Activated CD8-positive, alpha-beta T cell treated with anti-CD3 and anti-CD28 coated beads for 36 hours (primary cell): Measurements from ENCODE around the gene NCAN. TPM values are rescaled to one million over a fixed set of nuclear protein-coding genes. Genes with fewer than 3 reads are reported as not detected.
A peak's percentile ranks its signal among the peaks of the same experiment; 100 is the strongest.

Experiments used
- ATAC-seq: fragments of 200-7000 bp; cut with Tn5 transposase; one replicate; pipeline ENCODE4 v1.10.0; 2021; ENCODE audit warnings: mild to moderate bottlenecking, moderate library complexity
- CTCF ChIA-PET: fragments of 350-600 bp; sonication (Branson Sonifier 250); formaldehyde crosslinking; loops from one replicate; lab custom pipeline; 2021; ENCODE audit warnings: antibody characterized with exemption; lab: Charles Lee
- POLR2A ChIA-PET: fragments of 350-600 bp; sonication (Branson Sonifier 250); formaldehyde crosslinking; loops from one replicate; lab custom pipeline; 2021; ENCODE audit warnings: antibody characterized with exemption; lab: Charles Lee
- DNase-seq: peaks from one replicate; pipeline ENCODE4 v3.0.0-alpha.2; 2020
- H3K27ac Mint-ChIP-seq: one replicate; pipeline ENCODE4 v1.8.0; 2021; ENCODE audit warnings: mild to moderate bottlenecking, mixed read lengths
- H3K27me3 Mint-ChIP-seq: one replicate; pipeline ENCODE4 v1.8.0; 2021; ENCODE audit warnings: mixed read lengths
- H3K36me3 Mint-ChIP-seq: one replicate; pipeline ENCODE4 v1.8.0; 2021; ENCODE audit warnings: low read depth, mixed read lengths
- H3K4me1 Mint-ChIP-seq: one replicate; pipeline ENCODE4 v1.8.0; 2021; ENCODE audit warnings: low read depth, mixed read lengths
- H3K4me3 Mint-ChIP-seq: one replicate; pipeline ENCODE4 v1.8.0; 2021; ENCODE audit warnings: mild to moderate bottlenecking, moderate library complexity, mixed read lengths
- H3K9me3 Mint-ChIP-seq: one replicate; pipeline ENCODE4 v1.8.0; 2021; ENCODE audit warnings: mixed read lengths
- intact Hi-C: fragments of 100-400 bp; cut with micrococcal nuclease; formaldehyde crosslinking; loops from one replicate; pipeline ENCODE4 v1.10.0; 2022
- total RNA-seq, 2 experiments: library from RNA; stranded (reverse); gene quantifications; one replicate each; pipeline ENCODE4 v1.2.3, GENCODE V29; 2021
- TF ChIP-seq, protein P1 (sequence below): fragments of 200-600 bp; IDR thresholded peaks from one replicate; pipeline ENCODE4 v1.8.0; 2022; ENCODE audit warnings: antibody characterized with exemption, mild to moderate bottlenecking

NCAN gene
- total RNA-seq, 2 experiments from 2014 or later = not detected

DNA sequence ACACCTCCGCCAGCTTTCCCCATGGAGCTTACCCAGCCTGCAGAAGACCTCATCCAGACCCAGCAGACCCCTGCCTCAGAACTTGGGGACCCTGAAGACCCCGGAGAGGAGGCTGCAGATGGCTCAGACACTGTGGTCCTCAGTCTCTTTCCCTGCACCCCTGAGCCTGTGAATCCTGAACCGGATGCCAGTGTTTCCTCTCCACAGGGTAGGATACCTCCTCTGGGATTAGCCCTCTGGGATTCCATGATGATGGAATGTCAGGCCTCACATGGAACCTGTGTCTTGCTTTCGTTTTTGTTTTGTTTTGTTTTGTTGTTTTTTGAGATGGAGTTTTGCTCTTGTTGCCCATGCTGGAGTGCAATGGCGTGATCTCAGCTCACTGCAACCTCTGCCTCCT, 17.8 kb upstream of the NCAN start:
- ChIA-PET CTCF (no interaction called here), POLR2A (interaction anchor here (3.4 kb wide), 1 partner anchor 8 kb away, joined by 40 read pairs; the partner anchor contains the start of gene NR2C2AP)

DNA sequence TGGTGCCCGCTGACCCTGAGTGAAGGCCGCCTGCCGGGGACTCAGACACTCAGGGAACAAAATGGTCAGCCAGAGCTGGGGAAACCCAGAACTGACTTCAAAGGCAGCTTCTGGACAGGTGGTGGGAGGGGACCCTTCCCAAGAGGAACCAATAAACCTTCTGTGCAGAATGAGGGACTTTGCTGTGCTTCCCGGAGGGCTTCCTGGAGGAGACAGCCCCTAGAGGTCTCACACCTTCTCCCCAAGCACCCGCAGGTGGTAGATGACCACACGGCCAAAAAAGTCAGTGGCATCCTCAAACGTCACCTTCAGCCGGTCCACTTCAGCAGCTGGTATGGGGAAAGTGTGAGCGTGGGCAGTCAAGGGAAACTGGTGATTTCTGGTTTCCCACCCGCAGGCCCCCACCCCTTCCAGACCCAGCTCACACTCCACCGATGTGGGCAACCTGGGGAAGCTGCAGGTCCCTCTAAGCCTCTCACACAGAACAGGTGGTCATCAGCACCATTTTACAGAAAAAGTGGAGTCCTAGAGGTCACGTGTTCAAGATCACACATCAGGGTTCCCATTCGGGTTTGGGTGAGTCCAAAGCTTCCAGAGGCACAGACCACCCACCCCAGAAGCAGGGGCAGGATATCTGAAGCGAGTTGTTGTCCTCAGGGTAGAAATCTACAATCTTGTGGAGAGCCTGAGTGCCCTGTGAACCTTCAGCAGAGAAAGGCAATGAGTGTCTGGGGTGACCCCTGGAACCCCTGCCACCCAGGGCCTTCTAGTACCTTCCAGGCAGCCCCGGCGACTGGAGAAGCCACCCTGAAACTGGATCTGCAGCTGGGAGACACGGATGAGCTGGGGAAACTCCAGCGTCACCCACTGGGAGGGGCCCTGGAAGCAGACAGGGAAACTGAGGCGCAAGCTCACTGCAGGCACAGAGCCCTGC, 9.8 kb upstream of the NCAN start:
- peaks cover 31% of the 10 kb centered on the region for H3K36me3 Mint-ChIP-seq
- peaks cover 13% of the 10 kb centered on the region for H3K4me1 Mint-ChIP-seq
- TF ChIP-seq, protein P1, sequence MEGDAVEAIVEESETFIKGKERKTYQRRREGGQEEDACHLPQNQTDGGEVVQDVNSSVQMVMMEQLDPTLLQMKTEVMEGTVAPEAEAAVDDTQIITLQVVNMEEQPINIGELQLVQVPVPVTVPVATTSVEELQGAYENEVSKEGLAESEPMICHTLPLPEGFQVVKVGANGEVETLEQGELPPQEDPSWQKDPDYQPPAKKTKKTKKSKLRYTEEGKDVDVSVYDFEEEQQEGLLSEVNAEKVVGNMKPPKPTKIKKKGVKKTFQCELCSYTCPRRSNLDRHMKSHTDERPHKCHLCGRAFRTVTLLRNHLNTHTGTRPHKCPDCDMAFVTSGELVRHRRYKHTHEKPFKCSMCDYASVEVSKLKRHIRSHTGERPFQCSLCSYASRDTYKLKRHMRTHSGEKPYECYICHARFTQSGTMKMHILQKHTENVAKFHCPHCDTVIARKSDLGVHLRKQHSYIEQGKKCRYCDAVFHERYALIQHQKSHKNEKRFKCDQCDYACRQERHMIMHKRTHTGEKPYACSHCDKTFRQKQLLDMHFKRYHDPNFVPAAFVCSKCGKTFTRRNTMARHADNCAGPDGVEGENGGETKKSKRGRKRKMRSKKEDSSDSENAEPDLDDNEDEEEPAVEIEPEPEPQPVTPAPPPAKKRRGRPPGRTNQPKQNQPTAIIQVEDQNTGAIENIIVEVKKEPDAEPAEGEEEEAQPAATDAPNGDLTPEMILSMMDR = no peak
- ChIA-PET CTCF (interaction anchor here (0.6 to 2.1 kb wide), 6 partner anchors 9 to 203 kb away, joined by 3 to 8 read pairs (median 4); no protein-coding TSS in a partner anchor), POLR2A (interaction anchor here (1.0 to 3.2 kb wide), 4 partner anchors 9 to 27 kb away, joined by 3 to 40 read pairs (median 4); partner anchors contain the start of genes BORCS8 and RFXANK)
- DNase-seq (no peak), ATAC-seq (no peak)
- intact Hi-C loops = no loop called here
- peak overlapping the region; percentile 94 for H3K4me3 Mint-ChIP-seq
- no peaks in the 10 kb centered on the region for H3K27me3 Mint-ChIP-seq
- H3K27ac Mint-ChIP-seq = peak overlapping the region; percentile 91
- no peaks in the 10 kb centered on the region for H3K9me3 Mint-ChIP-seq

More for the DNA sequence above, 17.8 kb upstream of the NCAN start:
- Mint-ChIP-seq H3K4me1 (peaks cover 31% of the 10 kb centered on the region), H3K9me3 (no peaks in the 10 kb centered on the region), H3K27ac (peak overlapping the region; percentile 46), H3K27me3 (no peaks in the 10 kb centered on the region), H3K36me3 (peaks cover 12% of the 10 kb centered on the region), H3K4me3 (peak overlapping the region; percentile 93)
- DNase-seq = no peak
- no peak for ATAC-seq
- TF ChIP-seq, protein P1 = no peak
- intact Hi-C loops = no loop called here

DNA sequence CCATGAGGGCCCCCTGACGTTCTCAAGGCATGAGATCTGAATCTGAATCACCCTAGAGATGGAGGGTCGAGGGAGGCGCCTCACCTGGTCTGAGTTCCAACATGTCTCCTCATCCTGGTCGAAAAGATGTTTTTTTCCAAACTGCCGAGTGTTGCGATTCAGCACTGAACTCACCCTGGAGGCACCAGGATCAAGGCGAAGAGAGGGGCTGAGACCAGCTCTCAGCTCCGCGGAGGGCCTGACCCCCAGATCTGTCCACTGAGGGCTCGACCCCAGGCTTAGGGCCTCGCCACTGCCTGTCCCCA, 9.1 kb upstream of the NCAN start:
- TF ChIP-seq, protein P1 = no peak
- no peaks in the 10 kb centered on the region for H3K27me3 Mint-ChIP-seq
- no peaks in the 10 kb centered on the region for H3K9me3 Mint-ChIP-seq
- peak overlapping the region; percentile 91 for H3K27ac Mint-ChIP-seq
- peak overlapping the region; percentile 94 for H3K4me3 Mint-ChIP-seq
- DNase-seq = peak; percentile 35
- intact Hi-C loops = no loop called here
- no peak for ATAC-seq
- ChIA-PET CTCF (interaction anchor here (1.3 to 2.1 kb wide), 7 partner anchors 10 to 288 kb away, joined by 3 to 8 read pairs (median 6); no protein-coding TSS in a partner anchor), POLR2A (interaction anchor here (1.0 to 3.2 kb wide), 3 partner anchors 10 to 250 kb away, joined by 3 to 40 read pairs (median 3); partner anchors contain the start of genes BORCS8 and RFXANK)
- H3K36me3 Mint-ChIP-seq = peaks cover 31% of the 10 kb centered on the region
- H3K4me1 Mint-ChIP-seq = peaks cover 20% of the 10 kb centered on the region

DNA sequence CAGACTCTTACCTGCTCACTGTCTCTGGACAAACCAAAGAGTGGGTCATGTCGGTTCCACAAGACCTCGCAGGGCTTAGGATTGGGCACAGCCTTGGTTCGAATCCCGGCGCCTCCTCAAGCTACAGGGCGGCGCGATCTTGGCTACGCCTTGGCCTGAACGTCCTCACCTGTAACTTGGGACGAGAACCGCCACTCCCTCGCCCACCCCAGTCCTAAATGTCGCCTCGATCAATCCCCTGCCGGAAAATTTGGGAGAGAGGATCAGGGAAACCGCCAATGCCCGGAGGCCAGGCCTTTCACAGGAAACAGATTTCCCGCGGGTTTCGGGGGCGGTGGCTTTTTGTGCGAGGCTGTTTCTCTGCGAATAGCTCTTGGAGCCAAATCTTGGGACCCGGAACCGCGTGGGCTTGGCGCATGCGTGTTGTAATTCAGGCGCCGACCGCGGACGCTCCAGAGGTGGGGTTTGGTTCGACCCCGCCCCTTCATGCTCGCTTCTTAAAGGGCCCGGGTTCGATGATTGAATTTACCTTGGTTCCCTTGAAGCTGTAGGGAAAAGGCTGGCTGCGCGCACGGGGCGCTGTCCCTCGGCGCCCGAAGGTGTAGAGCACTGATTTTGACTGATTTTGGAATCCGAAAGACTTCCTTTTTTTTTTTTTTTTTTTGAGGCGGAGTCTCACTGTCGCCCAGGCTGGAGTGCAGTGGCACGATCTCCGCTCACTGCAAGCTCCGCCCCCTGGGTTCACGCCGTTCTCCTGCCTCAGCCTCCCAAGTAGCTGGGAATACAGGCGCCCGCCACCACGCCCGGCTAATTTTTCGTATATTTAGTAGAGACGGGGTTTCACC, 8.5 kb upstream of the NCAN start, which contains the start of gene NR2C2AP:
Gene NR2C2AP (minus strand): TSS at position 403 of the 845 bp plus-strand sequence. CDS start 354 bp downstream, at position 49.
- H3K4me1 Mint-ChIP-seq = peaks cover 23% of the 10 kb centered on the region
- peaks cover 30% of the 10 kb centered on the region for H3K36me3 Mint-ChIP-seq
- H3K4me3 Mint-ChIP-seq = peak within 1 kb of the TSS; percentile 94
- H3K27me3 Mint-ChIP-seq = no peaks in the 10 kb centered on the region
- POLR2A ChIA-PET = interaction anchor here (0.7 to 3.2 kb wide), 5 partner anchors 10 to 250 kb away, joined by 3 to 40 read pairs (median 3); partner anchors contain the start of genes BORCS8 and RFXANK
- DNase-seq = peak; percentile 97
- TF ChIP-seq, protein P1 = no peak
- intact Hi-C loops = no loop called here
- peak within 1 kb of the TSS; percentile 91 for H3K27ac Mint-ChIP-seq
- CTCF ChIA-PET = interaction anchor here (1.3 to 1.7 kb wide), 6 partner anchors 10 to 288 kb away, joined by 3 to 8 read pairs (median 6); no protein-coding TSS in a partner anchor
- ATAC-seq = peak; percentile 92
- H3K9me3 Mint-ChIP-seq = no peaks in the 10 kb centered on the region
